ENCODE results near the gene IFI30.
"Not testable (repeated sequence)": the region's sequence is repeated elsewhere in the genome, so short reads cannot be mapped to it uniquely, and the experiment has no call there.

IFI30 gene

DNA sequence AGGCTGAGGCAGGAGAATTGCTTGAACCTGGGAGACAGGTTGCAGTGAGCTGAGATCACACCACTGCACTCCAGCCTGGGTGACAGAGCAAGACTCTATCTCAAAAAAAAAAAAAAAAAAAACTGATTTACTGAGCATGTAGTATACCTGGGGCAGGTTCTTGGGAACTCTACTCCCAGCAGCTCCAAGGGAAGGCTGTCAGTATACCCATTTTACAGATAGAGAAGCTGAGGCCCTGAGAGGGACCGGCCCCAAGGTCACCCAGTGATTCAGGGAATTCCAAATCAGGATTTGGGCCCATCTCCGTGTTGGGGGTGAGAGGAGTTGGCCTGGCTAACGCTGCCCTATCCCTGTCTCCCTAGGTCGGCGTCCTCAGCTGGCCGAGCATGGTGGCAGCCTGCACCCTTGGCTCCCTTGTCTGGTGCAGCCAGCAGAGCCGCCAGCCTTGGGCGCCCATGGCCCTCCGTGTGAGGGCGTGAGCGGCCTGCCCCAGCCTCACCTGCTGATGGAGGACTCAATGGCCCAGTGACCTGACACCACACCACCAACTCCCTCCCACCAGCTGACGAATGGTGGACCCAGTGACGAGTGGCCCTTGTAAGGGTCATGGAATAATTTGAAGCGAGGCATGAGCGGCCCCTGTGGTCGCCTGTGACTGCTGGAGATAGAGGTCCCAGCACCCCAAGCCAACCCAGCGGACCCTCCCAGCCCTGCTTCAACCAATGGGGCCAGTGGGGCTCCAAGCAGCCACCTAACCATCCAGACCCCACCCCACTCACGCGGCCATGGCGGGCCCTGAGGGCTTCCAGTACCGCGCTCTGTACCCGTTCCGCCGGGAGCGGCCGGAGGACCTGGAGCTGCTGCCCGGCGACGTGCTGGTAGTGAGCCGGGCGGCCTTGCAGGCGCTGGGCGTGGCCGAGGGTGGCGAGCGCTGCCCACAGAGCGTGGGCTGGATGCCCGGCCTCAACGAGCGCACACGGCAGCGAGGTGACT lies 18.2 kb upstream of the IFI30 start:
- CTCF ChIA-PET, result interaction anchor here (0.7 to 1.3 kb wide), 2 partner anchors 13 to 42 kb away, joined by 3 to 5 read pairs; no protein-coding TSS in a partner anchor

GRCh38 chr19:18156268-18156667 lies 17.3 kb upstream of the IFI30 start:
- CTCF ChIA-PET, result interaction anchor here (0.7 to 1.3 kb wide), 2 partner anchors 12 to 43 kb away, joined by 3 read pairs; no protein-coding TSS in a partner anchor
- POLR2A ChIA-PET, result no interaction called here
- no peak for TF ChIP-seq CTCF (IDR thresholded peaks at IDR 0.05; ENCODE audit: insufficient read depth, low read length, missing control alignments)
- no peak overlapping the region for H3K4me3 ChIP-seq (ENCODE audit: low read depth, low read length)
- DNase-seq (ENCODE audit: low read depth, low spot score), result no peak

More for the DNA sequence above, 18.2 kb upstream of the IFI30 start:
- POLR2A ChIA-PET, result no interaction called here
- no peak for DNase-seq (ENCODE audit: low read depth, low spot score)
- no peak overlapping the region for H3K4me3 ChIP-seq (ENCODE audit: low read depth, low read length)
- no peak for TF ChIP-seq CTCF (IDR thresholded peaks at IDR 0.05; ENCODE audit: insufficient read depth, low read length, missing control alignments)

DNA sequence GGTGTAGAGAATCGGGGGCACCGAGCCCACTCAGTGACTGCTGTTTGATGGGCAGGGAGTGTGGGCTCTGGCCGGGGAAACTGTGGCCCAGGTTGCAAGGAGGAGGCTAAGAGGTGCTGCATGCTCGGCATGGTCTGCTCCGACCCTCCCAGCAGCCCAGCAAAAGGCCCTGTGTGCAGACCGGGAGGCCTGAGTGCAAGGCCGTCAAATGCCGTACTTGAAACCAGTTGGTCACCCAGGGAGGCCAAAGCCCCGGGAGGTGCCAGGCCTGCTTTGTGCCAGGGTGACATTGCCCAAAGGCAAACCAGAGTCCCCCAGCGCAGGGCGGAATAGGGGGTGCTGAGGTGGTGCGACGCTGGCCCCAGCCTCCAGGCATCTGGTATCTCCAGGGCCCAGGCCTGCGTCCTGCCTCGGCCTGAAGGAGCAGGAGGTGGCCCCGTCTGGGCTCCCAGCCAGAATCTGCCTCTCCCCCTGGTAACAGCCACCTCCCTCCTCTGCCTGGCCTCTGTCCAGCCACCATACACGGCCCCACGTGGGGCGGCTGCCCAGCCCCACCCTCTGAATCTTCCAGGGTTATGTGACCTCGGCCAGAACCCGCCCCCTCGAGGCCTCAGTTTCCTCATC lies 16.7 kb upstream of the IFI30 start:
- CTCF ChIA-PET, result interaction anchor here (0.7 to 1.5 kb wide), 2 partner anchors 44 kb away, joined by 3 to 8 read pairs; no protein-coding TSS in a partner anchor
- DNase-seq (ENCODE audit: low read depth, low spot score), result peak; percentile 12
- H3K4me3 ChIP-seq (ENCODE audit: low read depth, low read length), result no peak overlapping the region
- POLR2A ChIA-PET, result no interaction called here
- no peak for TF ChIP-seq CTCF (IDR thresholded peaks at IDR 0.05; ENCODE audit: insufficient read depth, low read length, missing control alignments)

- POLR2A ChIA-PET, result no interaction called here
- CTCF ChIA-PET, result interaction anchor here (1.0 to 5.0 kb wide), 3 partner anchors 12 to 96 kb away, joined by 3 to 66 read pairs (median 8); a partner anchor contains a TSS
- no peak for DNase-seq (ENCODE audit: low read depth, low spot score)
- H3K4me3 ChIP-seq (ENCODE audit: low read depth, low read length), result no peak overlapping the region
- no peak for TF ChIP-seq CTCF (IDR thresholded peaks at IDR 0.05; ENCODE audit: insufficient read depth, low read length, missing control alignments)
Observed at GRCh38 chr19:18157465-18158063, 16.0 kb upstream of the IFI30 start.

- ChIA-PET POLR2A (no interaction called here), CTCF (interaction anchor here (0.6 to 5.0 kb wide), 4 partner anchors 11 to 95 kb away, joined by 3 to 66 read pairs (median 6); a partner anchor contains a TSS)
- no peak overlapping the region for H3K4me3 ChIP-seq (ENCODE audit: low read depth, low read length)
- no peak for TF ChIP-seq CTCF (IDR thresholded peaks at IDR 0.05; ENCODE audit: insufficient read depth, low read length, missing control alignments)
- DNase-seq (ENCODE audit: low read depth, low spot score), result no peak
Observed at GRCh38 chr19:18158467-18158866, 15.1 kb upstream of the IFI30 start.

DNA sequence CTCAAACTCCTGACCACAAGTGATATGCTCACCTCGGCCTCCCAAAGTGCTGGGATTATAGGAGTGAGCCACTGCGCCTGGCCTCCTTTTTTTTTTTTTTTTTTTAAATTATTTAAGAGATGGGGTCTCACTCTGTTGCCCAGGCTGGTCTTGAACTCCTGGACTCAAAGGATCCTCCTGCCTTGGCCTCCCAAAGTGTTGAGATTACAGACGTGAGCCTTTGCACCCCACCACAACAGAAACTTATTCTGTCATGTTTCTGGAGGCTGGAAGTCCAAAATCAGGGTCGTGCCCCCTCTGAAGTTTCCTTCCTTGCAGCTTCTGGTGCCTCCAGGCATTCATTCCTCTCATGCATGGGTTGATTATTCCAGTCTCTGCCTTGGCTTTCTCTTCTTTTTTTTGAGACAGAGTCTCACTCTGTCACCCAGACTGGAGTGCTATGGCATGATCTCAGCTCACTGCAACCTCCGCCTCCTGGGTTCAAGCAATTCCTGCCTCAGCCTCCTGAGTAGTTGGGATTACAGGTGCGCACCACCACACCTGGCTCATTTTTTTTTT lies 14.5 kb upstream of the IFI30 start:
- DNase-seq (ENCODE audit: low read depth, low spot score); H3K4me3 ChIP-seq (ENCODE audit: low read depth, low read length); POLR2A ChIA-PET: not testable (repeated sequence)
- CTCF ChIA-PET, result interaction anchor here (0.6 to 5.0 kb wide), 7 partner anchors 17 to 120 kb away, joined by 3 to 66 read pairs (median 5); a partner anchor contains a TSS

All from AG04449 (cell line).